CD4-positive, alpha-beta T cell treated with Interferon alpha-2 for 1 hour (primary cell): ENCODE data around the gene C20orf141.
"Not testable (repeated sequence)": the region's sequence is repeated elsewhere in the genome, so short reads cannot be mapped to it uniquely, and the experiment has no call there.

Experiments
- DNase-seq, 2 donors: peaks; one replicate each; pipeline ENCODE4 v3.0.0-alpha.2; 2020 to 2022

The C20orf141 gene

GRCh38 chr20:2799688-2800520, 14.9 kb upstream of the C20orf141 start:
- peak in 1 of 2 donors; percentile 9 for DNase-seq

- DNase-seq = peak in 1 of 2 donors; percentile 9
Measured at GRCh38 chr20:2800521-2801285, 14.1 kb upstream of the C20orf141 start, which contains the start of gene CPXM1. Gene CPXM1 (minus strand): TSS chr20:2800627. CDS start chr20:2800572, 55 bp downstream.

- no peak for DNase-seq
Measured at GRCh38 chr20:2801286-2801728, 13.5 kb upstream of the C20orf141 start.

- DNase-seq = no peak
Measured at GRCh38 chr20:2804041-2804828, 10.6 kb upstream of the C20orf141 start.

- no peak for DNase-seq
Measured at GRCh38 chr20:2804852-2805688, 9.7 kb upstream of the C20orf141 start.

- DNase-seq = no peak
Measured at GRCh38 chr20:2805689-2806350, 9.0 kb upstream of the C20orf141 start.

- no peak for DNase-seq
Measured at GRCh38 chr20:2806351-2806701, 8.5 kb upstream of the C20orf141 start.

GRCh38 chr20:2807019-2807418, 7.8 kb upstream of the C20orf141 start:
- DNase-seq = no peak

- DNase-seq = not testable (repeated sequence)
Measured at GRCh38 chr20:2807929-2808328, 6.9 kb upstream of the C20orf141 start.

- DNase-seq = no peak
Measured at GRCh38 chr20:2809690-2810089, 5.1 kb upstream of the C20orf141 start.

GRCh38 chr20:2812189-2812588, 2.6 kb upstream of the C20orf141 start:
- no peak for DNase-seq

GRCh38 chr20:2814076-2814475, 711 bp upstream of the C20orf141 start:
- DNase-seq = no peak

GRCh38 chr20:2815242-2815900, 584 bp downstream of the C20orf141 start:
- DNase-seq = no peak

- no peak for DNase-seq
Measured at GRCh38 chr20:2816030-2816582, 1.3 kb downstream of the C20orf141 start, which contains the start of gene TMEM239. Gene TMEM239 (plus strand): TSS chr20:2816364. CDS start chr20:2816555, 191 bp downstream.

- peak in 1 of 2 donors; percentile 21 for DNase-seq
Measured at GRCh38 chr20:2816583-2817340, 2.0 kb downstream of the C20orf141 start.

GRCh38 chr20:2817341-2817726, 2.5 kb downstream of the C20orf141 start:
- no peak for DNase-seq

- DNase-seq = no peak
Measured at GRCh38 chr20:2817891-2818595, 3.3 kb downstream of the C20orf141 start.

- no peak for DNase-seq
Measured at GRCh38 chr20:2820084-2820895, 5.5 kb downstream of the C20orf141 start.
